Urothelium cell line (cell line): ENCODE results near the gene CHSY1.

Experiments
- DNase-seq: peaks from one replicate; pipeline ENCODE4 v3.0.0; 2011; ENCODE audit warnings: low spot score, mixed read lengths
- FAIRE-seq: peaks from 2 replicates; lab custom pipeline; 2011; peaks lifted over from hg19 to GRCh38; lab: Jason Lieb, UNC

Gene CHSY1

DNA sequence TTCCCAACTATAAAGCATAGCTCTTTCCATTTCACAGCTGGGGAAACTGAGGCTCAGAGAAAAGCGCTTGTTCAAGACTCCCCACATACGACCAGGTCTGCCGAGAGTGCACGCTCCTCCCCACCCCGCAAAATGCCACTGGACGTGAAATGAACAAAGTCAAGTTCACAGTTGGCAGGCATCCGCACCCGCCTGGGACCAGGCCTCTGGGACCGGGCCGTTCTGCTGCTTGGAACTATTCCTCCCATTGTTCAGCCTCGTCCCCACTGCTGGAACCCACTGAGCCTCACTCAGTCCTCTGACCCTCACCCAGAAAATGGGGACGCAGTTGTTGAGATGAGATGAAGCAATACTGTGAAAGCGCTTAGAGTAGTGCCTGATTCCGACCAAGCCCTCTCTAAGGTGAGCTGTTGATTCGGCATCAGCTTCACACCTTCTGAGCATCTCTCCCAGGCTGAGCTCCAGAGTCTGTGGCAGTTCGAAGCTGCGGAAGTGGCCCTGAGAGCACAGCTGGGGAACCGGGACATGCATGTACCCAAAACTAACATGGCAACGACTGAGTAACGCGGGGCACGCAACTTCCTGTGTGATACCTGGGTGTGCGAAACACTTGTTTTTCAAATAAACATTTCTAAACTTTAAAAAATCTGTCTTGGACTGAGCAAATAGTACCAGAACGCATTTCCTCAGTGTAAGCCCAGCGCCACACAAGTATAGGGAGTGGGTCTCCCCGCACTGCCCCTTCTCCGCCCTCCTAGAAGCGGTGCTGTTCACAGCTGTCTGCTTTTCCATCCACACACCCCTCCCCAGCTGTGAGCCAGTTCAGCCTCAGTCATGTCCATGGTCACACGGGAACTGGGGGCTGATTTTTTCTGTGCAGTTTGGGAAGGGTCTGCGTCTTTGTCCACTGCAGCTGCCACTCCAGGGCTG, 93.4 kb downstream of the CHSY1 start:
- DNase-seq = no peak

DNA sequence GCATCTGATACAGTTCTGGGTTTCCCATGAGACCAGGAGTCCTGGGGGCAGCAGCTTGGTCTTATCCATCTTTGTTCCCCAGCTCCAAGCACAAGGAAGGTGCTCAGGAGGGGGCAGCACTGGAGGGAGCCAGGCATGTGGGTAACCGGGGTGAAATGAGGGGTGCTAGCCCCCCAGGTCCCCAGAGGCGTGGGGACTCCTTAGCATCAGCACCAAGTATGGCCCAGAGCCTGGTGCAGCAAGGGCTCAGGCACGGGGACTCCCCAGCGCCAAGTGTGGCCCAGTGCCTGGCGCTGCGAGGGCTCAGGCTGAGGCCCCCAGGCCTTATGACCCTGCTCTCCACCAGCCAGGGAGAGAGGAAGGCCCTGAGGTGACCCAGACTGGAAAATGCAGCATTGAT, 94.1 kb downstream of the CHSY1 start:
- DNase-seq (no peak), FAIRE-seq (no peak)

More for the DNA sequence above, 93.4 kb downstream of the CHSY1 start:
- FAIRE-seq = no peak

DNA sequence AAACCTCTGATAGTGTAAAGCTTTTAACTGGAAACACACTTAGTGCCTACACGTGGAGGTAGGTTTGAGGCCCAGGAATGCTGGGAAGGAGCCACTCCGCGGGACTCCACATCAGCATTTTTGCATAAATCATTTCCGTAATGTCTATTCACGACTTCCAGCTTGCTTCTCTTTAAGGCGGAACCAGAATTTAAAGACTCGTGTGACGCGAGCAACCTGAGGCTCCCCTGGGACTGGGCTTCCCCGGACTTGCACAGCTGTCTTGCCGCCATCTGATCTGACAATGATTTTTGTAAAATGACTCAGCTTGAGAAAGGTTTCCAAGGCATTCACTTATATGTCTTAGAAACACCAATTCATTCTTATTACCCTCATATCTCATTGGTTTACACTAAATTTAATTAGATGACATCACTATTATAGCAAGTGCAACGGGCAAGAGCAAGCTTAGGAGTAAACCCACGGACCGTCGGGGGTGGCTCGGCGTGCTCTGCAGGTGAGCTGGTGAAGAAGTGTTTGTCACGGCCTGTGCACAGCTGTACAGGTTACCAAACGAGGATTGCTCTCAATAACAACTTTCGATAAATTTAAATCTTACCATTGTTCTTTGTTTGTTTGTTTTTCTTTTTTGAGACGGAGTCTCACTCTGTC, 95.2 kb downstream of the CHSY1 start:
- FAIRE-seq = no peak
- no peak for DNase-seq

DNA sequence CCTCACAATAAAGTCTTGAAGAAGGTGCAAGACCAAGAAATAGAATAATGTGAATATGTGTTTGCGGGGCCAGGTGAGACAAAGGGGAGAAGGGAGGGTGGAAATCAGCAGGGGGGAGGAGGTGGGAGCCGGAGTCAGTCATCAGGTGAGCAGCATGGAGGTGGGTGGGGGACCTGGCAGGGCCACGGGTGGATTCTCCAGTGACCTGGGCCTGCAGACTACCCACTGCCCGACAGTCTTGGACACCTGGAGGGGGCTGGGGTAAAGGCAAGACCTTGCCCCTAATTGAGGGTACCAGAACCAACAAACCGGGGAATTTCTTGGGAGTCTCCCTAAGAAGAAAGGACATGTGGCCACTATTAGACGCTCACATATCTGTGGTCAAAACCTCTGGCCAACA, 95.8 kb downstream of the CHSY1 start:
- FAIRE-seq = no peak
- no peak for DNase-seq

DNA sequence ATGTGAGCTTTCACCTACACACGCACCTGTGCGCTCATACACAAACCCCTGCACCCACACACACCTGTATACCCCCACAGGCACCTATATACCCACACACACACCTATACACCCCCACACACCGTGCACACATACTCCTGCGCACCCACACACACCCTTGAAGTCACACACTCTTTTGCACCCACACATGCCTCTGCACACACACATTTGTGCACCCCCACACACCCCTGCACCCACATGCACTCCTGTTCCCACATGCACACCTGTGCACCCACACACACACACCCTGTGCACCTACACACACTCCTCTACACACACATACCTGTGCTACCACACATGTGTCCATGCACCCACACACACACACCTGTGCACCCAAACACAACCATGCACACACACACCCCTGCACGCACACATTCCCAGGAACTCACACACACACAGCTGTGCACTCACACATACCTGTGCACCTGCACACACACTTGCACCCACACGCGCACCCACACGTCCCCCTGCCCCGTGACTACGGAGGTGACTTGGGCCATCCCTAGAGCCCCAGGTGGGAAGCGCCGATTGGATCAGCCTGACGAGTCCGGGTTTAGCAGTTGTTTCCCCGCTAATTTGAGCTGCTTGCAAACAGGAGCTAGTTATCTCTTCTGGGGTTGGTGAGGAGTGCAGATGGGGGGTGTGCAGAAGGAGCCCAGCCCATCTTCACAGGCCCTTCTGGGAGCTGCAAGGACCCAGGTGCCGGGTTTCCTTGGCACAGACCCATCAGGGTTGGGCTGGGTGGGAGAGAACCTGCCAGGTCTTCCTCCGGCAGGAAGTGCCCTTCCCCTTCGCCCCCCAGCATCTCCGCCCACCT, 97.8 kb downstream of the CHSY1 start:
- FAIRE-seq (peak; percentile 91), DNase-seq (no peak)

DNA sequence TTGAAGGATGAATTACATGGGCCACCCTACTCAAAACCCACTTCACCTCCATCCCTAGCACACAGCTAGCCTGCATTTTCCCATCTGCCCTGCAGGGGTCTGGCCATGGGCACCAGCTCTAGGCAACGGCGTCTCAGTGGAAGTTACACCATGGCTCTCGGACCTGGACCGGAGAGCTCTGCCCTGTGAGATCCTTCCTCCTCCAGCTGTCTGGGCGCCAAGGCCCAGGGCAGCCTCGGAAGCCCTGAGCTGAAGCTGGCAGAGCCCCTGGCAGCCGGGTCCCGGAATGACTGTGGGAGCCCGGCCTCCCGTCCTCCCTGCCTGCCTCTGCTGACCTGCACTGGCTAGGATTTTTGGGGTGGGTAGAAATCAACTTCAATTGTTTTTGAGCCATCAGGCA, 98.9 kb downstream of the CHSY1 start:
- FAIRE-seq (no peak), DNase-seq (no peak)

DNA sequence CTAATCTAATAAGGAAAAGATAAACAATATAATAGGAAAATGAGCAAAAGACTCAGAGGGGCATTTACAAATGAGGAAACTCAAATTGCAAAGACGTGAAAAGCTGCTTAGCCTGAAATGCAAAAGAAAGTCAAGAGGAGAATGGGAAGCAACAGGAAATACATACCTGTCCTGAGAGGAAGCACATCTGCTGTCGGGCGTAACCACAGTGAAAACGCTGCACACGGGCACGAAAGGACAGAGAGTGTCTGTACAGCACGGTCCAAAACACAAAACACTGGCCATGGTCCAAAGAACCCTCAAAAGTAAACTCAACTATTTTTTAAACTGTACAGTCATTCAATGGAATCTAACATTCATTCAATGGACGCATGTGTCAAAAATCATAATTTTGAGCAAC, 100.6 kb downstream of the CHSY1 start:
- FAIRE-seq (no peak), DNase-seq (no peak)

DNA sequence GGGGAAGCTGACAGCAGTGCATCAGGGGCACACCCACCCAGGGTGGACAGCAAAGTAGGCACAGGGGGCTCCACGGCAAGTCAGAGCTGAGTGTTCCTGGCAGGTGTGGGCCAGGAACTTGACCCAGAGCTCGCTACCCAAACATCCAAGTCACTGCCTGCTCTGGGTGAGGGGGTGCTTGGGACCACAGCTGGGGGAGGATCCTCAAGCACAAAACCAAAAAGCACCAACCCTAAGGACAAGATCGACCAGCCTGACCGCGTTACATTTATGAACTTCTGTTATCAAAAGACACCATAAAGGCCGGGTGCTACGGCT, 101.2 kb downstream of the CHSY1 start:
- DNase-seq (no peak), FAIRE-seq (no peak)

DNA sequence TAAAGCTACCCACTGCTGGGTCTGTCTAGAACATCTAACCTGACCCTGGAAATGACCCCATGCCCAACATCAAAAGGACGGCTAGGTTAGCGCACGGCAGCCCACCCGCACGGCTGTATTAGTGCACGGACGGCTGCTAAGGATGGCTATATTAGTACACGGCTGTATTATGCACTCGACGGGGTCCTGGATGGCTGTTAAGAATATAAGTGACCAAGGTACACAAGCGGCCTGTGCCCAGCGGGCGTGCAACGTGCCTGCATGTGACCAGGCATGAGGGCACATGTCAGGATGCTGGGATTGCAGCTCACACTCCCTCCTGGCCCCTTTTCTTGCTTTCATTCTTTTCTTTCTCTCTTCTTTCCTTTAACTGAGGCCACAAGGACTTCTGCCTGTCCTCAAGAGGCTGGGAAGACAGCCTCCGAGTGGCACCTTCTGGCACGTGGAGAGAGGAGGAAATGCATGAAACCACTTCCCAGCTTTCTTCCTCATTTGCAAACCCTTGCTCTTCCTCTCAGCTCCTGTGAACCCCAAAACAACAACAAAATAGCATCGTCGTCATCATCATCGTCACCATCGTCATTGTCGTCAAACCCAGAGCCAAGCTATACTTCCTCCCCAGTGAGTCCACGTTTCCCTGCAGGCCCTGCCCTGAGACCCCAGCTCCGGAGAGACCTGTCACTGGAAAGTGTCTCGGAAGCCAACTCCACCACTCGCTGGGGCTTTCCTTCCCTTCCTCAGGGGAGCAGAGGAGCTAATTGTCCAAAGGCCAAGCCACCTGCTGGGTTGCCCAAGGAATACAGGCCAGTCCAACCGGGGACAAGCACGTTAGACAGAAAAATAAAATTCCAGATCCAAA, 101.8 kb downstream of the CHSY1 start:
- FAIRE-seq (peak; percentile 9), DNase-seq (no peak)

DNA sequence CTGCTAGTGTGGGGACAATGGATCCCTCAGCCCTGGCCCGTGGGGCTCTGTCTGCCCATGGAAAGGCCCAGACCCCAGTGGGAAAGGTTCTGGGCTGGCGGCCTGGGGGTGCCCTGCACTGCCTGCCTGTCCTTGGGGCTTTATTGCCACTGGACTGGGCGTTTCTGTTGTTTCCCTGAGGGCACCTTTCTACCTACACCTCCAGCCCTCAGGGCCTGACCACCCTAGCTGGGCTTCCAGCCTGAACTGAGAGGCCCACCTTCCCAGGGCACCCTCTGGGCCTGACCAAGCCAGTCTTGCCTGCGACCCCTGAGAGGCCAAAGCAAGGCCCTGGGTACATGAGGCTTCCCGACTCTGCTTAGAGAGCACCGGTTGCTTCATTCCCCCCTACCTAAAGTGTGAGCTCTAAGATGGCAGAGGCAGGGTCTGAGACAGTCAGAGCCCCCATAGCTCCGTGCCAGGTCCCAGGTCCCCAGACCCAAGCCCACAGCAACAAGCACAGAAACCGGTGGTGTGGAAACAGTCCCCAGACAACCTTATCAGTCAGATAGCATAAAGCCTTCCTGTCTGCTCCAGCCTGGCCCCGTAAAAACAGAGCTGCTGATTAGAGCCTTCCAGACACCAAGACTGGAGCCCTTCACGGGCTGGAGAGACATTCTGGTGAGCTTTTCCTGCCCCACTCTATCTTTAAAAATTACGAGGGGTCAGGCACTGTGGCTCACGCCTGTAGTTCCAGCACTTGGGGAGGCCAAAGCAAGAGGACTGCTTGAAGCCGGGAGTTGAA, 102.8 kb downstream of the CHSY1 start:
- no peak for DNase-seq
- no peak for FAIRE-seq

DNA sequence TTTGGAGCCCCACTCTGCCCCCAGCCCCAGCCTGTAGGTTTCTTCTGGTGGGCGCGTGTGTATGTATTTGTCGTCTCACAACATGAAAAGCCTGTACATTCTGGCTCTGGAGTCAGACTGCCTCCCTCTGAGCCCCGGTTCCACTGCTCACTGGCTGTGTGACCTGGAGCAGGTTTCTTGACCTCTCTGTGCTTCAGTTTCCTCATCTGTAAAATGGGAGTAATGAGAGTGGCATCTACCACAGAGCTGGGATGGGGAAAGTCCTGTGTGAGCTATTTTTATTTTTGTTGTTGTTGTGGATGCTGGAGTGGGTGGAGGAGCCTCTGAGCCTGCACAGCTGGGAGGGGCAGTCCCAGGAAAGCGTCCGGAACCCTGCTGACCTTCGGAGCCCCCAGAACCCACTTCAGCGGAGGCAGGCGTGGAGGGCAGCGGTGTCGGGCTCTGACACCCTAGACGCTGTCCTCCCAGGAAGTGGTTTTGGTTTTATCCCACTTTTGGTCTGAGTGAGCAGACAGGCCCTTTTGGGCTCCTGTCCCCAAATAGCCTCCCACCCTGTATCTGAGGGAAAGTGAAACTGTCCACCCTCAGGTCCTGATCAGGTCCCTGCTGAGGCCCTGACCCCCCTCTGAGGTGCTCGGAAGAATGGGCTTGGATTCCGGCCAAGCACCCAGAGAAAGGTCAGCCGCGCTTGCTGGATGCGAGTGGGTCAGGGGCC, 103.5 kb downstream of the CHSY1 start:
- no peak for FAIRE-seq
- no peak for DNase-seq

DNA sequence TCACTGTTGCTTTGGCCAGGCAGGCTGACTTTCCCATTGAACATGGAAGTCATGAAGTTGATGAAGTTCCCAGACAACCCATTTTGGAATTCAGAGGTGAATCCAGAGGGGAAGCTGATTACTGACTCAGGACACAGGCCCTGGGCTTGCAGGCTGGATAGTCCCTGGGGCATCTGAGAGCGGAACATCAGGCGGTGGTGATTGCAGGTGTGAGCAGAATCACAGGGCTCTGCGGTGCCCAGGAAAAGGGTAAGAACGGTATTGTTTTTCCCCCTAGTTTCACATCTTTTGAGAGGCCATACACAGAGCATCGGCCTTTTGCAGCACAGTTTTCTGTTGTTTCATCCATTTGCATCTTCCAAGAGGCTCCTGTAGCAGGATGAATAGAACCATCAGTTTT, 104.7 kb downstream of the CHSY1 start:
- DNase-seq = no peak
- no peak for FAIRE-seq

DNA sequence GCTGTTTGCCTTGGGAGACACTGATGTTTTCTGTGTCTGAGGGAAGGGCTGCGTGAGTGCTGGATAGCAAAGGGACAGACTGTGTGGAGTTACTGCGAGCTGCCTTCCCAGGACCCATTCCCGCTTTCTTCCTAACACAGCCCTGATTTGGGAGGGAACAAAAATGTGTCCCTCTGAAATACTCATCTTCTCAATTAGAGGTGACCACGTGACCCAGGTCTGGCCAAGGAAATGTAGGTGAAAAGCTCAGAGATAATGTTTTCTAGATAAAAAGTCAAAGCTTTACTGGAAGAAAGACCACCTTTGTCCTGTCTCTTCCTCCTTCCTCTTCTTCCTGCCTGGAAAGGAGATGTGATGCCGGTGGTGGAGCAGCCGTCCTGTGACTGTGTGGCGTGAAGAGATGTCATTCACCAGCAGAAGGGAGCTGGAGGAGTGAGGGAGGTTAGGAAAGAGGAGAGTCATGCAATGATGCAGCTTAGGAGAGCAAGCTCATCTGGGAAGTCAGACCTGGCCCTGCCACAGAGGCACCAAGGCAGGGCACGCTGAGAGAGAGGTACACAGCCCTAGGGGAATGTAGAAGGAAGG, 105.6 kb downstream of the CHSY1 start:
- no peak for FAIRE-seq
- no peak for DNase-seq

DNA sequence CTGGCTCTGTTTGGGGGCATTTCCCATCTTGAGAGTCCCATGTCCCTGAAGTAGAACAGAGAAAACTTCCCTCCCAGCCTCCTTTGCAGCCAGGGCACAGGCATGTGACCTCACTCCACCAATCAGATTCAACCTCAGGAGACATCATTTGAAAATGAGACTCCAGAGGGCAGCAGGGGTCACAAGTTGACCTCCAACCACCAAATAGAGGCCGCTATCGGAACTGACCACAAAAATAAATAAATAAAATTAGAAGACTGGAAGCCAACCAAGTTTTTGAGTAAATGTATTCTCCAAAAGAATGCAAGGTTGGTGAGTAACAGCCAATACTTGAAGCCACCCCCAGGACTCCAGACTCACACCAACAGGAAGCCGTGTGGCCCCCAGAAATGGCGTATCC, 106.5 kb downstream of the CHSY1 start:
- no peak for FAIRE-seq
- DNase-seq = no peak

DNA sequence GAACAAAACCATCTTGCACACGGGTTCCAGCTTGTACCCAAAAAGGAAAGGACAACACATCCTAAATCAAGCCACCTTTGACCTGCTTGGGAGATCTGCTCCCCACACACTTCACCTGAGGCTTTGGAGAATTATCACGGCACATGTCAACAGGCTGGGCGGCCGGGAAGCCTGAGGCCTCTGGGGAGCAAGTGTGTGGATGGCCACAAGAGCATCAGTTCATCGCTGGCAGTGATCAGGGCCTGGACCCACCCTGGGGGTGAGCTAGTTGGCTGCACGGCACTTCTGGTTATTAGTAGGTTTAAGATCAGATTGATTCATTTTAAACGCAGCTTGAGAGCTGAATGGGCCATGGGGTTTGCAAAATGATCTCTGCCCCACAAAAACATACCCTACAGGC, 108.5 kb downstream of the CHSY1 start:
- FAIRE-seq (no peak), DNase-seq (no peak)

DNA sequence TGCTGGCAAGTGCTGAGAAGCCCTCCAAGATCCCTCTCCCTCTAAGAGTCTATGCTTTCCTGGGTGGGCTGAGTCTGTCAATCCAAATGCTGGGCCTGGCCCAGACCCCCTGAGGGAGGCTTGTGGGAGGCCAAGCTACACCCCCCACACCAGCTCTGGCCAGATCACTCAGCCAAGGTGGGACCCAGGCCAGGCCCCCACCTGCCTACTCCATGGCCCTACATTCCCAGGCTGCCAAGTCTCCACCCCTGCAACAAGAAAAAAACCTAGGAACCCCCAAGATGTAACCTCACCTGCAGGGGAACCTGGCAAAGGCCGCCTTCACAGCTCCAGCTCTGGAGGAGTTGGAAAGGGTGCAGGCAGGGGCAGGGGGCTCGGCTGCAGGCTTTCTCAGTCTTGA, 109.1 kb downstream of the CHSY1 start:
- DNase-seq (no peak), FAIRE-seq (no peak)

DNA sequence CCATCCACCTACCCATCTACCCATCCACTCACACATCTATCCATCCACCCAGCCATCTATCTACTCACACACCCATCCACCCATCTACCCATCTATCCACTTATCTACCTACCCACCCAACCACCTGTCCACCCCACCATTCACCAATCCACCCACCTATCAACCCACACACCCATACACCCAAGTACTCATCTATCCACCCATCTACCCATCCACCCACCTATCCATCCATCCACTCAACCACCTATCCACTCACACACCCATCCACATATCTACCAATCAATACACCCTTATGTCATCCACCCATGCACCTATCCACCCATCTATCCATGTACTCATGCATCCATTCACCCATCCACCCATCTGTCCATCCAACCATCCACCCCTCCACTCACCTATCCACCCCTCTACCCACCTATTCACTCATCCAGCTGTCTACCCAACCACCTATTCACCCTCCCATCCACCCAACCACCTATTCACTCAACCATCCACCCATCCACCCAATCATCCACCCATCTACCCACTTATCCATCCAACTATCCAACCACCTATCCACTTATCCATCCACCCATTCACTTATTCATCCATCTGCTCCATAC, 109.8 kb downstream of the CHSY1 start:
- peak; percentile 96 for FAIRE-seq

DNA sequence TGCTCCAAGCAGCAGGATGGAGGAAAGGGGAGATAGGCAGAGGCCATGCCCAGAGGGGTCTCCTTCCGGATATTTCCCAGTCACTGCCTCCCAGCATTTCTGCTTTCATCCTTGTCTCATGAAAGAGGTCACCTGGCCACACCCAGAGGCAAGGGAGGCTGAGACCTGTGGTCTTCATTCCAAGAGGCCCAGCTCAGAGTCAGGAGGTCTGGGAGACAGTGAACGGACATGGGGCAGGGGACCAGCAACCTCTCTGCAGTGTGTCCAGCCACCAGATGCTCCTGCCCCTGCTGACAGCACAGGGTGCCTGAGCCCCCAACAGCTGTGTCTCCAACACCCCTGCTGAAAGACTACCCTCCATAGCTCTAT, 111.2 kb downstream of the CHSY1 start:
- FAIRE-seq (no peak), DNase-seq (no peak)

More for the DNA sequence above, 109.8 kb downstream of the CHSY1 start:
- DNase-seq = no peak
